CD8-positive, alpha-beta memory T cell (primary cell): Measurements from ENCODE around the gene EDA2R. TPM values are rescaled to one million over a fixed set of nuclear protein-coding genes. Genes with fewer than 3 reads are reported as not detected.

Source experiments
- CTCF ChIA-PET: fragments of 350-600 bp; sonication (Branson Sonifier 250); formaldehyde crosslinking; loops from one replicate; lab custom pipeline; 2021; ENCODE audit warnings: antibody characterized with exemption; lab: Charles Lee
- POLR2A ChIA-PET: fragments of 350-600 bp; sonication (Branson Sonifier 250); formaldehyde crosslinking; loops from one replicate; lab custom pipeline; 2021; ENCODE audit warnings: antibody characterized with exemption; lab: Charles Lee
- DNase-seq, 5 donors: peaks; one replicate each; pipeline versions ENCODE4 v3.0.0 to v3.0.0-alpha.2; 2020 to 2022; ENCODE audit warnings: mixed read lengths in 1 of 5
- H3K27ac ChIP-seq: one replicate; pipeline ENCODE4 v1.7.0; 2013; ENCODE audit warnings: low read depth, mild to moderate bottlenecking, low read length, moderate library complexity
- H3K27me3 ChIP-seq: 2 replicates; pipeline ENCODE4 v1.7.0; 2013; ENCODE audit warnings: low read length, mild to moderate bottlenecking; ENCODE audit not compliant: insufficient read depth, poor library complexity, severe bottlenecking
- H3K36me3 ChIP-seq: 2 replicates; pipeline ENCODE4 v1.7.0; 2013; ENCODE audit warnings: mild to moderate bottlenecking, low read length, moderate library complexity; ENCODE audit not compliant: insufficient read depth
- H3K4me1 ChIP-seq: 2 replicates; pipeline ENCODE4 v1.7.0; 2013; ENCODE audit warnings: mild to moderate bottlenecking, low read length, moderate library complexity; ENCODE audit not compliant: insufficient read depth
- H3K4me3 ChIP-seq: 2 replicates; pipeline ENCODE4 v1.7.0; 2013; ENCODE audit warnings: mild to moderate bottlenecking, low read length
- H3K9me3 ChIP-seq: 2 replicates; pipeline ENCODE4 v1.7.0; 2013; ENCODE audit warnings: mild to moderate bottlenecking, low read length
- H3K27ac Mint-ChIP-seq, 8 donors: one replicate each; pipeline ENCODE4 v1.8.0; 2020 to 2021; ENCODE audit warnings: mixed read lengths in 8 of 8, mild to moderate bottlenecking in 6 of 8, inconsistent platforms in 3 of 8, moderate library complexity in 3 of 8
- H3K27me3 Mint-ChIP-seq, 2 donors: one replicate each; pipeline ENCODE4 v1.8.0; 2020 to 2021; ENCODE audit warnings: mixed read lengths in 2 of 2, mild to moderate bottlenecking in 1 of 2, moderate library complexity in 1 of 2
- H3K36me3 Mint-ChIP-seq, 3 donors: one replicate each; pipeline ENCODE4 v1.8.0; 2020 to 2021; ENCODE audit warnings: mixed read lengths in 3 of 3, inconsistent platforms in 1 of 3, mild to moderate bottlenecking in 1 of 3
- H3K4me1 Mint-ChIP-seq, 3 donors: one replicate each; pipeline ENCODE4 v1.8.0; 2020 to 2021; ENCODE audit warnings: mixed read lengths in 3 of 3, inconsistent platforms in 1 of 3, mild to moderate bottlenecking in 1 of 3
- H3K4me3 Mint-ChIP-seq, 7 donors: one replicate each; pipeline ENCODE4 v1.8.0; 2020 to 2021; ENCODE audit warnings: mixed read lengths in 7 of 7, mild to moderate bottlenecking in 6 of 7, moderate library complexity in 4 of 7, inconsistent platforms in 2 of 7
- H3K9me3 Mint-ChIP-seq, 5 donors: one replicate each; pipeline ENCODE4 v1.8.0; 2020 to 2022; ENCODE audit warnings: mixed read lengths in 5 of 5, mild to moderate bottlenecking in 3 of 5, moderate library complexity in 2 of 5, inconsistent platforms in 1 of 5
- polyA plus RNA-seq: library from polyadenylated mRNA; unstranded; fragments of 300-500 nt; fragmentation: Illumina TruSeq; gene quantifications from one replicate; pipeline ENCODE4 v1.2.3, GENCODE V29; 2021
- total RNA-seq, 2 experiments: library from RNA; stranded (reverse); gene quantifications; one replicate each; pipeline ENCODE4 v1.2.3, GENCODE V29; 2021

EDA2R gene
- total and polyA plus RNA-seq, 3 experiments from 2014 or later: 1.6 to 2.0 TPM; not detected in 1

- DNase-seq: no peak
- H3K27ac ChIP-seq: no peak overlapping the region
- no peaks in the 10 kb centered on the region for H3K4me1 Mint-ChIP-seq
- no peaks in the 10 kb centered on the region for H3K27me3 ChIP-seq
- H3K36me3 Mint-ChIP-seq: no peaks in the 10 kb centered on the region
- no peaks in the 10 kb centered on the region for H3K4me1 ChIP-seq
- POLR2A ChIA-PET: no interaction called here
- CTCF ChIA-PET: no interaction called here
- H3K4me3 Mint-ChIP-seq: no peak overlapping the region
- no peaks in the 10 kb centered on the region for H3K36me3 ChIP-seq
- H3K9me3 Mint-ChIP-seq: peaks cover 0 to 5% (median 4%) of the 10 kb centered on the region in 5 donors
- no peaks in the 10 kb centered on the region for H3K27me3 Mint-ChIP-seq
- no peak overlapping the region for H3K4me3 ChIP-seq
- no peak overlapping the region for H3K27ac Mint-ChIP-seq
- H3K9me3 ChIP-seq: no peaks in the 10 kb centered on the region
Measured at GRCh38 chrX:66672106-66672505, 33.2 kb upstream of the EDA2R start.

GRCh38 chrX:66654411-66654810 is 15.5 kb upstream of the EDA2R start:
- H3K27ac Mint-ChIP-seq: no peak overlapping the region
- H3K4me1 Mint-ChIP-seq: no peaks in the 10 kb centered on the region
- Histone ChIP-seq H3K27ac (no peak overlapping the region), H3K27me3 (no peaks in the 10 kb centered on the region), H3K4me1 (no peaks in the 10 kb centered on the region), H3K9me3 (no peaks in the 10 kb centered on the region), H3K4me3 (no peak overlapping the region), H3K36me3 (no peaks in the 10 kb centered on the region)
- ChIA-PET CTCF (no interaction called here), POLR2A (no interaction called here)
- no peak for DNase-seq
- H3K36me3 Mint-ChIP-seq: no peaks in the 10 kb centered on the region
- H3K4me3 Mint-ChIP-seq: no peak overlapping the region
- H3K9me3 Mint-ChIP-seq: peaks cover 0 to 2% (median 0%) of the 10 kb centered on the region in 5 donors
- H3K27me3 Mint-ChIP-seq: peaks cover 0 to 8% of the 10 kb centered on the region in 2 donors

- Mint-ChIP-seq H3K9me3 (no peaks in the 10 kb centered on the region), H3K4me3 (no peak overlapping the region)
- CTCF ChIA-PET: no interaction called here
Measured at GRCh38 chrX:66635360-66635759, 3.5 kb downstream of the EDA2R start.

DNA sequence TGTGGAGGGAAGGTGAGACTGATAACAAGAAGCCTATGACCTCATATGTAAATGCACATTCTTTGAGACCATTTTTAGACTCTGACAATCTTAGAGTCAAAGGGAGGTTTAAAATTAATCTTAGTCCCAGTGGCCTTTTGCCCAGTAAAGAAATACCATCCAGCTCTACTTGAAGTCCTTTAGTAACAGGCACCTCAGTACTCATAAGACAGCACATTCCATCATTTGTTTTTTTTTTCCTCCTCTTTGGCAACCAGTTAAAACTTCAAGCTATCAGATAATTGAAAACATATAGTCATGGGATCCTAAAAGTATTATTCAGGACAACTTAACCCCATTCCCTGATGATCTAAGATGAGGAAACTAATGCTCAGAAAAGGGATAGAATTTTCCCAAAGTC is 4.6 kb downstream of the EDA2R start:
- H3K36me3 Mint-ChIP-seq: no peaks in the 10 kb centered on the region
- no peak overlapping the region for H3K27ac Mint-ChIP-seq
- no peak for DNase-seq
- Histone ChIP-seq H3K9me3 (no peaks in the 10 kb centered on the region), H3K36me3 (no peaks in the 10 kb centered on the region), H3K4me1 (no peaks in the 10 kb centered on the region), H3K27ac (no peak overlapping the region), H3K4me3 (no peak overlapping the region), H3K27me3 (no peaks in the 10 kb centered on the region)
- CTCF ChIA-PET: no interaction called here
- no peaks in the 10 kb centered on the region for H3K9me3 Mint-ChIP-seq
- H3K27me3 Mint-ChIP-seq: peaks cover 0 to 1% of the 10 kb centered on the region in 2 donors
- H3K4me3 Mint-ChIP-seq: no peak overlapping the region
- H3K4me1 Mint-ChIP-seq: peaks cover 0 to 6% (median 0%) of the 10 kb centered on the region in 3 donors
- POLR2A ChIA-PET: no interaction called here

More at GRCh38 chrX:66635360-66635759, 3.5 kb downstream of the EDA2R start:
- H3K36me3 Mint-ChIP-seq: no peaks in the 10 kb centered on the region
- POLR2A ChIA-PET: no interaction called here
- no peak overlapping the region for H3K27ac ChIP-seq
- H3K27me3 ChIP-seq: no peaks in the 10 kb centered on the region
- H3K4me1 Mint-ChIP-seq: peaks cover 0 to 7% (median 0%) of the 10 kb centered on the region in 3 donors
- no peaks in the 10 kb centered on the region for H3K4me1 ChIP-seq
- no peaks in the 10 kb centered on the region for H3K9me3 ChIP-seq
- no peaks in the 10 kb centered on the region for H3K36me3 ChIP-seq
- H3K27me3 Mint-ChIP-seq: peaks cover 0 to 1% of the 10 kb centered on the region in 2 donors
- H3K4me3 ChIP-seq: no peak overlapping the region
- H3K27ac Mint-ChIP-seq: no peak overlapping the region
- DNase-seq: no peak

GRCh38 chrX:66633541-66633940 is 5.3 kb downstream of the EDA2R start:
- Histone ChIP-seq H3K27me3 (no peaks in the 10 kb centered on the region), H3K4me1 (no peaks in the 10 kb centered on the region), H3K9me3 (no peaks in the 10 kb centered on the region), H3K4me3 (no peak overlapping the region), H3K36me3 (no peaks in the 10 kb centered on the region), H3K27ac (no peak overlapping the region)
- POLR2A ChIA-PET: no interaction called here
- DNase-seq: no peak
- H3K9me3 Mint-ChIP-seq: no peaks in the 10 kb centered on the region
- CTCF ChIA-PET: no interaction called here
- H3K27me3 Mint-ChIP-seq: peaks cover 0 to 1% of the 10 kb centered on the region in 2 donors
- no peak overlapping the region for H3K4me3 Mint-ChIP-seq
- H3K36me3 Mint-ChIP-seq: no peaks in the 10 kb centered on the region
- no peak overlapping the region for H3K27ac Mint-ChIP-seq
- peaks cover 0 to 1% (median 0%) of the 10 kb centered on the region in 3 donors for H3K4me1 Mint-ChIP-seq

GRCh38 chrX:66632981-66633380 is 5.9 kb downstream of the EDA2R start:
- Mint-ChIP-seq H3K36me3 (no peaks in the 10 kb centered on the region), H3K9me3 (no peaks in the 10 kb centered on the region), H3K27me3 (peaks cover 0 to 1% of the 10 kb centered on the region in 2 donors), H3K4me1 (no peaks in the 10 kb centered on the region), H3K27ac (no peak overlapping the region), H3K4me3 (no peak overlapping the region)
- ChIA-PET POLR2A (no interaction called here), CTCF (no interaction called here)
- Histone ChIP-seq H3K27me3 (no peaks in the 10 kb centered on the region), H3K4me3 (no peak overlapping the region), H3K4me1 (no peaks in the 10 kb centered on the region), H3K36me3 (no peaks in the 10 kb centered on the region), H3K27ac (no peak overlapping the region), H3K9me3 (no peaks in the 10 kb centered on the region)
- no peak for DNase-seq

GRCh38 chrX:66632473-66632872 is 6.4 kb downstream of the EDA2R start:
- H3K27me3 ChIP-seq: no peaks in the 10 kb centered on the region
- H3K4me3 ChIP-seq: no peak overlapping the region
- no peaks in the 10 kb centered on the region for H3K9me3 ChIP-seq
- Mint-ChIP-seq H3K4me3 (no peak overlapping the region), H3K4me1 (no peaks in the 10 kb centered on the region), H3K36me3 (no peaks in the 10 kb centered on the region), H3K27me3 (peaks cover 0 to 1% of the 10 kb centered on the region in 2 donors), H3K9me3 (no peaks in the 10 kb centered on the region), H3K27ac (no peak overlapping the region)
- no peaks in the 10 kb centered on the region for H3K4me1 ChIP-seq
- no peak overlapping the region for H3K27ac ChIP-seq
- DNase-seq: no peak
- H3K36me3 ChIP-seq: no peaks in the 10 kb centered on the region
- POLR2A ChIA-PET: no interaction called here
- CTCF ChIA-PET: no interaction called here

DNA sequence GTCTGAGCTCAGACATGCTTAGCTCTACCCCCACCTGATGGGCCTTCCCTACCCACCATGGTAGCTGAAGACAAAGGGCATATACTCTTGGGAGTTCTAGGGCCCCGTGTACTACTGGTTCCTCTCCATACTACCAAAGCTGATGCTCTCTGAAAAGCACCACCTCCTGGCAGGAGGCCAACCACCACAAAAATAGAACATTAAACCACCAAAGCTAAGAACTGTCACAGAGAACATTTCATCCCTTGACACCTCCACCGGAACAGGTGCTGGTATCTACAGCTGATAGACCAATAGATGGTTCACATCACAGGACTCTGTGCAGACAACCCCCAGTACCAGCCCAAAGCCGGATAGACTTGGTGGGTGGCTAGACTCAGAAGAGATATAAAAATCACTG is 13.4 kb downstream of the EDA2R start:
- POLR2A ChIA-PET: no interaction called here
- Mint-ChIP-seq H3K36me3 (no peaks in the 10 kb centered on the region), H3K4me3 (no peak overlapping the region), H3K4me1 (no peaks in the 10 kb centered on the region), H3K27ac (no peak overlapping the region), H3K27me3 (peaks cover 0 to 3% of the 10 kb centered on the region in 2 donors), H3K9me3 (no peaks in the 10 kb centered on the region)
- Histone ChIP-seq H3K36me3 (no peaks in the 10 kb centered on the region), H3K27me3 (no peaks in the 10 kb centered on the region), H3K4me3 (no peak overlapping the region), H3K9me3 (no peaks in the 10 kb centered on the region), H3K27ac (no peak overlapping the region), H3K4me1 (no peaks in the 10 kb centered on the region)
- peak in 1 of 5 donors; percentile 15 for DNase-seq
- CTCF ChIA-PET: no interaction called here

DNA sequence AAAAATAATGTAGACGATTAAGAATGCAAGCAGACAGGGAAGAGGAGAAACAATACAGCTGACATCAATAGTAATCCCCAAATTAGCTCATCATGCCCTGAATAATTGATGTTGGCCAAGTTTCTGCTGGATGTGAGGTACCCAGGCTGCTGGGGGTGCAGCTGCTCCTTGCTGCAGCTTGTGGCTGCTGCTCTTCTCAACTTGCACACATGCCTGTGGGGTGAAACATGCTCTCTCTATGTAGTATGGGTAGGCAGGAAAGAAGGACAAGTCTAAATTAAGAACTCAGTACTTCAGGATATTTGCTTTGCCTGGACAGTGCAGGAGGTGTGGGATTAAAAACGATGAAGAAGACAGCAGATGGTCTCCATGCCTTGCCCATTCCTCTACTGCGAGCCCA is 16.7 kb downstream of the EDA2R start:
- no peaks in the 10 kb centered on the region for H3K9me3 ChIP-seq
- CTCF ChIA-PET: no interaction called here

More for the DNA sequence above, 16.7 kb downstream of the EDA2R start:
- no peak overlapping the region for H3K4me3 ChIP-seq
- no peaks in the 10 kb centered on the region for H3K9me3 Mint-ChIP-seq
- no peak for DNase-seq
- H3K4me3 Mint-ChIP-seq: no peak overlapping the region
- H3K27ac ChIP-seq: no peak overlapping the region
- peak overlapping the region in 1 of 8 donors; percentile 48 for H3K27ac Mint-ChIP-seq
- H3K36me3 ChIP-seq: no peaks in the 10 kb centered on the region
- POLR2A ChIA-PET: no interaction called here
- no peaks in the 10 kb centered on the region for H3K36me3 Mint-ChIP-seq
- no peaks in the 10 kb centered on the region for H3K27me3 ChIP-seq
- no peaks in the 10 kb centered on the region for H3K4me1 Mint-ChIP-seq
- peaks cover 0 to 8% of the 10 kb centered on the region in 2 donors for H3K27me3 Mint-ChIP-seq
- H3K4me1 ChIP-seq: no peaks in the 10 kb centered on the region
